ENCODE data around the gene PSD. TPM values are rescaled to one million over a fixed set of nuclear protein-coding genes. Genes with fewer than 3 reads are reported as not detected.

Gene PSD
- total and polyA plus RNA-seq, 12 donors = 0.19 to 1.5 (median 0.42) TPM; not detected in 1

GRCh38 chr10:102463983-102464382 is 45.4 kb upstream of the PSD start:
- H3K4me3 ChIP-seq = no peak overlapping the region
- no peaks in the 10 kb centered on the region for H3K9me3 ChIP-seq
- ATAC-seq = no peak
- WGBS, 2 donors = 85 to 87% methylated on average over 10 of the region's 10 CpGs
- intact Hi-C loops (cut with DNase I) = loop anchor here in 1 of 10 donors (5.0 kb wide), 1 partner anchor 42 kb away; the partner anchor contains the start of gene FBXL15
- H3K36me3 ChIP-seq = no peaks in the 10 kb centered on the region
- no peaks in the 10 kb centered on the region for H3K27me3 ChIP-seq
- DNase-seq = no peak
- no peak for TF ChIP-seq CTCF (IDR thresholded peaks at IDR 0.05)
- peaks cover 0 to 49% (median 12%) of the 10 kb centered on the region in 9 donors for H3K4me1 ChIP-seq
- H3K27ac ChIP-seq = no peak overlapping the region

- Histone ChIP-seq H3K4me1 (peaks cover 0 to 35% (median 12%) of the 10 kb centered on the region in 9 donors), H3K4me3 (peak overlapping the region in 2 of 10 donors; percentile 20 to 27), H3K9me3 (no peaks in the 10 kb centered on the region), H3K36me3 (no peaks in the 10 kb centered on the region), H3K27me3 (no peaks in the 10 kb centered on the region), H3K27ac (no peak overlapping the region)
- DNase-seq = no peak
- intact Hi-C loops (cut with DNase I) = loop anchor here in 1 of 10 donors (5.0 kb wide), 1 partner anchor 40 kb away; the partner anchor contains the start of gene FBXL15
- WGBS, 2 donors = 75 to 76% methylated on average over 6 of the region's 6 CpGs
- ATAC-seq = no peak
- no peak for TF ChIP-seq CTCF (IDR thresholded peaks at IDR 0.05)
These were observed 44.0 kb upstream of the PSD start for GRCh38 chr10:102462512-102463054.

GRCh38 chr10:102461187-102462054 is 42.8 kb upstream of the PSD start:
- TF ChIP-seq CTCF (IDR thresholded peaks at IDR 0.05) = no peak
- peak; percentile 95 to 98 (median 97) for ATAC-seq
- WGBS, 2 donors = 5% methylated on average over 54 of the region's 54 CpGs
- DNase-seq = peak; percentile 90 to 94
- H3K36me3 ChIP-seq = no peaks in the 10 kb centered on the region
- H3K4me3 ChIP-seq = peak overlapping the region; percentile 19 to 65 (median 62)
- no peaks in the 10 kb centered on the region for H3K27me3 ChIP-seq
- peak overlapping the region in 4 of 10 donors; percentile 35 to 62 (median 49) for H3K27ac ChIP-seq
- H3K9me3 ChIP-seq = no peaks in the 10 kb centered on the region
- H3K4me1 ChIP-seq = peaks cover 0 to 36% (median 12%) of the 10 kb centered on the region in 9 donors
- intact Hi-C loops (cut with DNase I) = loop anchor here in 1 of 10 donors (5.0 kb wide), 1 partner anchor 39 kb away; the partner anchor contains the start of gene FBXL15

- Histone ChIP-seq H3K4me1 (peaks cover 0 to 42% (median 12%) of the 10 kb centered on the region in 9 donors), H3K36me3 (peaks cover 0 to 6% (median 0%) of the 10 kb centered on the region in 9 donors), H3K9me3 (no peaks in the 10 kb centered on the region), H3K27ac (peak overlapping the region in 3 of 10 donors; percentile 39 to 62 (median 59)), H3K27me3 (no peaks in the 10 kb centered on the region), H3K4me3 (peak overlapping the region in 9 of 10 donors; percentile 41 to 65 (median 62))
- ATAC-seq (peak in 6 of 8 donors; percentile 13 to 30 (median 18)), DNase-seq (no peak)
- no peak for TF ChIP-seq CTCF (IDR thresholded peaks at IDR 0.05)
- intact Hi-C loops (cut with DNase I) = loop anchor here in 1 of 10 donors (5.0 kb wide), 1 partner anchor 39 kb away; the partner anchor contains the start of gene FBXL15
- WGBS, 2 donors = 25 to 35% methylated on average over 8 of the region's 8 CpGs
These were observed 42.2 kb upstream of the PSD start for GRCh38 chr10:102460836-102461186.

Data from heart right ventricle (tissue), 16 donors.